ENCODE data around the gene CNGA3. TPM values are rescaled to one million over a fixed set of nuclear protein-coding genes. Genes with fewer than 3 reads are reported as not detected.

CNGA3 gene
- total and polyA plus RNA-seq, 10 of the 15 experiments (the other 5 are each of a cell fraction or from before 2014, with no cell fraction given) = not detected

- POLR2A ChIA-PET = no interaction called here
- no peak for FAIRE-seq
- no peak overlapping the region for H3K27ac ChIP-seq (ENCODE audit: control insufficient read depth, insufficient read depth)
Measured at GRCh38 chr2:98399140-98399539, 52.9 kb downstream of the CNGA3 start.

More at GRCh38 chr2:98399140-98399539, 52.9 kb downstream of the CNGA3 start:
- Histone ChIP-seq H3K79me2 (ENCODE audit: control insufficient read depth, insufficient read depth, low read length) (no peaks in the 10 kb centered on the region), H3K4me3 (no peak overlapping the region), H2AFZ (ENCODE audit: control insufficient read depth, low read depth, low read length) (no peak overlapping the region), H4K20me1 (ENCODE audit: control insufficient read depth, insufficient read depth) (no peaks in the 10 kb centered on the region), H3K9ac (ENCODE audit: control insufficient read depth, insufficient read depth, low read length) (no peak overlapping the region), H3K4me2 (ENCODE audit: control insufficient read depth, insufficient read depth) (no peak overlapping the region), H3K9me3 (replicated peaks; ENCODE audit: control insufficient read depth, insufficient read depth, low read length) (no peaks in the 10 kb centered on the region), H3K36me3 (ENCODE audit: control insufficient read depth in 2 of 2, insufficient read depth in 2 of 2, low read length in 1 of 2) (no peaks in the 10 kb centered on the region), H3K27me3 (replicated peaks in 1 of 2; ENCODE audit: control insufficient read depth in 2 of 2, insufficient read depth in 2 of 2, low read length in 1 of 2) (peaks cover 2 to 3% of the 10 kb centered on the region in 2 experiments; a peak in 3 of 4 replicates), H3K4me1 (ENCODE audit: control insufficient read depth, insufficient read depth, low read length) (no peaks in the 10 kb centered on the region)
- ChIA-PET CTCF (interaction anchor here (0.8 to 0.9 kb wide), 3 partner anchors 13 to 15 kb away, joined by 3 to 5 read pairs (median 3); no protein-coding TSS in a partner anchor), SMC1A (ENCODE audit: uncharacterized antibody, unreplicated experiment) (interaction anchor here (1.5 kb wide), 1 partner anchor 25 kb away, joined by 4 read pairs; no protein-coding TSS in a partner anchor), RAD21 (ENCODE audit: unreplicated experiment) (no interaction called here)
- in situ Hi-C loops (cut with MboI) (no loop called here), intact Hi-C loops (cut with micrococcal nuclease; ENCODE audit: unreplicated experiment) (no loop called here)
- no TSS peak for BruUV-seq (replicated peaks)
- DNase-seq (ENCODE audit: low read depth, low spot score) (no peak), ATAC-seq (no peak)
- 57% methylated on average over 3 of the region's 4 CpGs for WGBS (ENCODE audit: insufficient coverage, insufficient replicate concordance, low lambda C conversion rate, missing lambda C conversion rate)
- TF ChIP-seq FOXM1 (IDR thresholded peaks at IDR 0.05; ENCODE audit: low read depth, low read length) (no peak), ZBTB11 (CRISPR knock-in tag; IDR thresholded peaks at IDR 0.05) (no peak), YBX1 (IDR thresholded peaks at IDR 0.05) (no peak), RELB (IDR thresholded peaks at IDR 0.05; ENCODE audit: low read depth) (no peak), PAX8 (IDR thresholded peaks at IDR 0.05) (no peak), ETV6 (conservative IDR thresholded peaks at IDR 0.05 in 1 of 2, IDR thresholded peaks at IDR 0.05 in 1 of 2; ENCODE audit: borderline replicate concordance in 1 of 2, low read depth in 1 of 2) (no peak), SMARCA5 (IDR thresholded peaks at IDR 0.05) (no peak), CHD4 (IDR thresholded peaks at IDR 0.05) (no peak), EED (IDR thresholded peaks at IDR 0.05; ENCODE audit: low read depth) (no peak), ASH2L (IDR thresholded peaks at IDR 0.05; ENCODE audit: borderline replicate concordance, low read depth) (no peak), ZSCAN29 (IDR thresholded peaks at IDR 0.05) (no peak)
